Keratinocyte (primary cell): ENCODE data around the gene GPR146.

ENCODE experiments used
- EZH2 ChIP-seq: IDR thresholded peaks from one replicate; pipeline ENCODE4 v1.6.1; 2012; ENCODE audit warnings: inconsistent platforms, mild to moderate bottlenecking, low read length, moderate library complexity
- TF ChIP-seq, protein P1 (sequence below), 3 experiments: IDR thresholded peaks in 1 of 3; conservative IDR thresholded peaks in 1 of 3; optimal IDR thresholded peaks in 1 of 3; 2 replicates in 2 of 3; 3 replicates in 1 of 3; pipeline versions ENCODE3 to v1.5.1; 2011; ENCODE audit warnings: low read length in 3 of 3, mild to moderate bottlenecking in 3 of 3, moderate library complexity in 2 of 3, control low read depth in 1 of 3, inconsistent platforms in 1 of 3; ENCODE audit not compliant: insufficient read depth in 2 of 3; ENCODE audit errors: extremely low read depth in 1 of 3

DNA sequence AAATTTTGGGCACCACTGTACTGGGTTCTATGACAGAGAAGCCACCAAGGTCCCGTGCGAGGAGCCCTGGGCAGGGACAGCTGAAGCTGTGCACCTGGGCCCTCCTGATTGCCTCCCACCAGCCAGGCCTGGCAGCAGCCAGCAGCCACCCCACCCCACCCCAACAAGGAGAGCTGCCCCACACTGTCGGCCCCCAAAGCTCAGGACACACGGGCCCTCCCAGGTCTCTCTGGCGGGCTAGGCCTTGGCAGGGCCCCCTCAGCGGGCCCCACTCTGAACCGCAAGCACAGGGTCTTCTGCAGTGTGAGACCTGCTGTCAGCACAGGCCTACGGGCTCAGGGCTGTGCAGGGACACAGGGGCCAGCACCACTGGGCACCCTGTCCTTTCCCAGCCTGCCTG, 5.5 kb downstream of the GPR146 start:
- TF ChIP-seq, protein P1, sequence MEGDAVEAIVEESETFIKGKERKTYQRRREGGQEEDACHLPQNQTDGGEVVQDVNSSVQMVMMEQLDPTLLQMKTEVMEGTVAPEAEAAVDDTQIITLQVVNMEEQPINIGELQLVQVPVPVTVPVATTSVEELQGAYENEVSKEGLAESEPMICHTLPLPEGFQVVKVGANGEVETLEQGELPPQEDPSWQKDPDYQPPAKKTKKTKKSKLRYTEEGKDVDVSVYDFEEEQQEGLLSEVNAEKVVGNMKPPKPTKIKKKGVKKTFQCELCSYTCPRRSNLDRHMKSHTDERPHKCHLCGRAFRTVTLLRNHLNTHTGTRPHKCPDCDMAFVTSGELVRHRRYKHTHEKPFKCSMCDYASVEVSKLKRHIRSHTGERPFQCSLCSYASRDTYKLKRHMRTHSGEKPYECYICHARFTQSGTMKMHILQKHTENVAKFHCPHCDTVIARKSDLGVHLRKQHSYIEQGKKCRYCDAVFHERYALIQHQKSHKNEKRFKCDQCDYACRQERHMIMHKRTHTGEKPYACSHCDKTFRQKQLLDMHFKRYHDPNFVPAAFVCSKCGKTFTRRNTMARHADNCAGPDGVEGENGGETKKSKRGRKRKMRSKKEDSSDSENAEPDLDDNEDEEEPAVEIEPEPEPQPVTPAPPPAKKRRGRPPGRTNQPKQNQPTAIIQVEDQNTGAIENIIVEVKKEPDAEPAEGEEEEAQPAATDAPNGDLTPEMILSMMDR (optimal IDR thresholded peaks at IDR 0.05 in 1 of 3, IDR thresholded peaks at IDR 0.05 in 1 of 3, conservative IDR thresholded peaks at IDR 0.05 in 1 of 3; ENCODE audit: extremely low read depth in 1 of 3, insufficient read depth in 2 of 3, low read length in 3 of 3) = no peak
- no peak for TF ChIP-seq EZH2
